ENCODE data around the gene SETBP1. TPM values are rescaled to one million over a fixed set of nuclear protein-coding genes. Genes with fewer than 3 reads are reported as not detected.

SETBP1 gene
- total RNA-seq, 1 donor, result 22.8 TPM

GRCh38 chr18:44921974-44922373, 241.3 kb downstream of the SETBP1 start:
- Histone ChIP-seq H3K27me3 (ENCODE audit: insufficient read depth, low read length) (no peaks in the 10 kb centered on the region), H4K20me1 (ENCODE audit: insufficient read depth, low read length) (no peaks in the 10 kb centered on the region), H3K4me3 (ENCODE audit: insufficient read depth, low read length) (no peak overlapping the region), H3K9me3 (ENCODE audit: low read depth, low read length) (no peaks in the 10 kb centered on the region), H2AFZ (ENCODE audit: low read length) (no peak overlapping the region), H3K27ac (ENCODE audit: low read depth, low read length) (no peak overlapping the region), H3K4me1 (ENCODE audit: insufficient read depth, low read length) (peaks cover under 1% of the 10 kb centered on the region), H3K79me2 (ENCODE audit: insufficient read depth, low read length) (no peaks in the 10 kb centered on the region), H3K36me3 (ENCODE audit: insufficient read depth, low read length) (no peaks in the 10 kb centered on the region), H3K4me2 (ENCODE audit: insufficient read depth, low read length) (no peak overlapping the region)
- TF ChIP-seq CTCF (IDR thresholded peaks at IDR 0.05; ENCODE audit: extremely low read depth, low read depth, low read length), result no peak
- DNase-seq (ENCODE audit: insufficient read length, low spot score, missing footprints), result no peak

GRCh38 chr18:44922968-44923367, 242.3 kb downstream of the SETBP1 start:
- Histone ChIP-seq H3K9me3 (ENCODE audit: low read depth, low read length) (no peaks in the 10 kb centered on the region), H3K4me1 (ENCODE audit: insufficient read depth, low read length) (peaks cover 5% of the 10 kb centered on the region), H3K27ac (ENCODE audit: low read depth, low read length) (no peak overlapping the region), H3K79me2 (ENCODE audit: insufficient read depth, low read length) (no peaks in the 10 kb centered on the region), H3K4me3 (ENCODE audit: insufficient read depth, low read length) (no peak overlapping the region), H2AFZ (ENCODE audit: low read length) (no peak overlapping the region), H3K36me3 (ENCODE audit: insufficient read depth, low read length) (no peaks in the 10 kb centered on the region), H3K4me2 (ENCODE audit: insufficient read depth, low read length) (no peak overlapping the region), H3K27me3 (ENCODE audit: insufficient read depth, low read length) (no peaks in the 10 kb centered on the region), H4K20me1 (ENCODE audit: insufficient read depth, low read length) (no peaks in the 10 kb centered on the region)
- TF ChIP-seq CTCF (IDR thresholded peaks at IDR 0.05; ENCODE audit: extremely low read depth, low read depth, low read length), result no peak
- no peak for DNase-seq (ENCODE audit: insufficient read length, low spot score, missing footprints)

- no peak overlapping the region for H3K4me3 ChIP-seq (ENCODE audit: insufficient read depth, low read length)
- no peaks in the 10 kb centered on the region for H3K27me3 ChIP-seq (ENCODE audit: insufficient read depth, low read length)
- H2AFZ ChIP-seq (ENCODE audit: low read length), result no peak overlapping the region
- no peaks in the 10 kb centered on the region for H3K79me2 ChIP-seq (ENCODE audit: insufficient read depth, low read length)
- H3K4me2 ChIP-seq (ENCODE audit: insufficient read depth, low read length), result no peak overlapping the region
- H3K9me3 ChIP-seq (ENCODE audit: low read depth, low read length), result no peaks in the 10 kb centered on the region
- TF ChIP-seq CTCF (IDR thresholded peaks at IDR 0.05; ENCODE audit: extremely low read depth, low read depth, low read length), result no peak
- H3K36me3 ChIP-seq (ENCODE audit: insufficient read depth, low read length), result no peaks in the 10 kb centered on the region
- H4K20me1 ChIP-seq (ENCODE audit: insufficient read depth, low read length), result no peaks in the 10 kb centered on the region
- no peak overlapping the region for H3K27ac ChIP-seq (ENCODE audit: low read depth, low read length)
- DNase-seq (ENCODE audit: insufficient read length, low spot score, missing footprints), result no peak
- H3K4me1 ChIP-seq (ENCODE audit: insufficient read depth, low read length), result peaks cover 5% of the 10 kb centered on the region
Measured at GRCh38 chr18:44924785-44925499, 244.3 kb downstream of the SETBP1 start.

- H3K79me2 ChIP-seq (ENCODE audit: insufficient read depth, low read length), result no peaks in the 10 kb centered on the region
- H3K36me3 ChIP-seq (ENCODE audit: insufficient read depth, low read length), result no peaks in the 10 kb centered on the region
- H3K27me3 ChIP-seq (ENCODE audit: insufficient read depth, low read length), result no peaks in the 10 kb centered on the region
- H3K4me2 ChIP-seq (ENCODE audit: insufficient read depth, low read length), result no peak overlapping the region
- H4K20me1 ChIP-seq (ENCODE audit: insufficient read depth, low read length), result no peaks in the 10 kb centered on the region
- no peak overlapping the region for H2AFZ ChIP-seq (ENCODE audit: low read length)
- no peak overlapping the region for H3K4me3 ChIP-seq (ENCODE audit: insufficient read depth, low read length)
- peaks cover 5% of the 10 kb centered on the region for H3K4me1 ChIP-seq (ENCODE audit: insufficient read depth, low read length)
- H3K27ac ChIP-seq (ENCODE audit: low read depth, low read length), result no peak overlapping the region
- no peak for TF ChIP-seq CTCF (IDR thresholded peaks at IDR 0.05; ENCODE audit: extremely low read depth, low read depth, low read length)
- H3K9me3 ChIP-seq (ENCODE audit: low read depth, low read length), result no peaks in the 10 kb centered on the region
- DNase-seq (ENCODE audit: insufficient read length, low spot score, missing footprints), result no peak
Measured at GRCh38 chr18:44927127-44927849, 246.6 kb downstream of the SETBP1 start.

Data from osteoblast (primary cell).